GM18505 (cell line): ENCODE data around the gene FXR2.
A peak's percentile ranks its signal among the peaks of the same experiment; 100 is the strongest.
"Not testable (repeated sequence)": the region's sequence is repeated elsewhere in the genome, so short reads cannot be mapped to it uniquely, and the experiment has no call there.

Experiments used
- ATAC-seq: cut with Tn5 transposase; IDR thresholded peaks from one replicate; pipeline ENCODE4 v1.9.1; 2021; ENCODE audit not compliant: unreplicated experiment
- POLR2A ChIP-seq: IDR thresholded peaks from 4 replicates; pipeline ENCODE4 v1.6.1; 2011; ENCODE audit warnings: borderline replicate concordance; ENCODE audit not compliant: insufficient read depth, insufficient read length; ENCODE audit errors: extremely low read depth

Gene FXR2

GRCh38 chr17:7614425-7615264 lies at the start of gene FXR2:
Gene FXR2 (minus strand): TSS chr17:7614897. CDS start chr17:7614532, 365 bp downstream.
- peak; percentile 79 for ATAC-seq
- TF ChIP-seq POLR2A = peak; percentile 67

GRCh38 chr17:7656958-7657609 lies 42.4 kb upstream of the FXR2 start:
- no peak for TF ChIP-seq POLR2A
- no peak for ATAC-seq

- ATAC-seq = no peak
- TF ChIP-seq POLR2A = no peak
Observed at GRCh38 chr17:7655541-7655840, 40.8 kb upstream of the FXR2 start.

DNA sequence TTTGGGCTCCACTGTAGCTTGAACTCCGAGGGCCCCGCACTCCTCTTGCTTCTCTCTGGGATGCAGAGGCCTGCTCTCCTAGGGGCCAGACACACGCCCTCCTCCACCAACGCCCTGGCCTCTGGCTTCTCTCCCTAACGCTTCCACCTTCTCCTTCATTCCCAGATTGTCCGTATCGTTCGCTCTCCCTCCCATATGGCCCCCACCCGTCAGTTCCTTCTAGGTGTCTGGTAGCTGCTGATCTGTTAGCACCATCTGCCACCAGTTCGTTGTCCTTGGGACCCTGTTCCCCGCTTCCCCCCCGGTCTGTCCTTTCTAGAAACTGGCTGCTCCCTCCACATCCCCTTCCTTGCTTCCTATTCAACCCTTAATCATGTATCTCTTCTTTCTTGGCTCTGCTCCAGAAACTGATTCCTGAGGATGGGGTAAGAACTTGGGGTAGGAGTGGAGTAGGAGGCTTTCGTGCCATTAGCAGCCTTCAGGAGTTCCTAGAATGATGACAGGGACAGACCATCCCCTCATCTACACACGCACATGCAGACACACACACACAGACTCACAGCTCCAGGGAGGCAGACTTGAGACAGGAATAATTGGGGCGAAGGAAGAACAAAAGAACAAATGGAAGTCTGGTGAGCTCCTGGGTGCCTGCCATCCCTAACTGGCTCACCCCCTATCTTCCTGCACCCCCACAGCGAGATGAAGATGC lies 40.3 kb upstream of the FXR2 start:
- TF ChIP-seq POLR2A = no peak
- ATAC-seq = no peak

DNA sequence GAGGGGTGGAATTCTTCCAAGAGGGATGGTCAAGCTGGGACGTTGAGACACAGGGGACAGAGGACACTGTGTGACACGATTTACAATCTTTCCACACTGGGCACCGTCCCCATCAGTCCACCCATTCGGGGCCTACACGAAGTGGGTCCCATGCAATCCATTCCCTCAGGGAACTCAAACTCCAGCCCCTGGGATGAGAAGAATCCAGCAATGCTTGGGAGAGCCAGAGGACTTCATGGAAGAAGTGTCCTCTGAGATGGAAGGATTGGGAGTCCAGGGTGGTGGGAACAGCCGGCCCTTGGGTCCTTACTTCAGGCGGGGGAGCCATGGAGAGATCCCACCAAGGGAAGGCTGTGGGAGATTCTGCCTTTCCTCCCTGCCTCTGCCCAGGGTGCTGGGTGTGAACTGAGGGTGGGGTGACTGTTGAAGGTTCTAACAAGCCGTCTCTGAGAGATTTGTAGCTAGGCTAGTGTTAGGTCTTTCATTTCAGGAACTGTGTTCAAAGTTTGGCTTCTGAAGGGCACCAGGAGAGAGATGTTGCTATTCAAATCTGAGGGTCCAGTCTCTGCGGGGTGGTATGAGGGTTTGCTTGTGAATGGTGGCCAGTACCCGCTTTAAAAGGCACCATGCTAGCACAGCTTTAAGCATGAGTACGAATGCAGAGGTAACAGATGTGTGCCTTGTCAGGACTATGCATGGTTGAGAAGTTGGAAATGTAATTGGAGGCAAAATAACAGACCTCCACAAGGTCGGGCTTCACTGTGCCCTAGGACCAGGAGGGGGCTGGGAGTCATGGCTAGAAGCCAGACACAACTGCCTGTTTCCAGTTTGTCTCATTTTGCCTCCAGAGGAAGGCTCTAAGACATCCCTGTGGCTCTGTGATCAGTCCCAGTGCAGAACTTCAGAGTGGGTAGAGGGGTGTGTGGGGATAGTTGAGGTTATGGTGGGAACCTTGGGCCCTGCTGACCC lies 38.0 kb upstream of the FXR2 start:
- no peak for TF ChIP-seq POLR2A
- ATAC-seq = no peak

GRCh38 chr17:7651665-7652387 lies 37.1 kb upstream of the FXR2 start:
- no peak for ATAC-seq
- no peak for TF ChIP-seq POLR2A

DNA sequence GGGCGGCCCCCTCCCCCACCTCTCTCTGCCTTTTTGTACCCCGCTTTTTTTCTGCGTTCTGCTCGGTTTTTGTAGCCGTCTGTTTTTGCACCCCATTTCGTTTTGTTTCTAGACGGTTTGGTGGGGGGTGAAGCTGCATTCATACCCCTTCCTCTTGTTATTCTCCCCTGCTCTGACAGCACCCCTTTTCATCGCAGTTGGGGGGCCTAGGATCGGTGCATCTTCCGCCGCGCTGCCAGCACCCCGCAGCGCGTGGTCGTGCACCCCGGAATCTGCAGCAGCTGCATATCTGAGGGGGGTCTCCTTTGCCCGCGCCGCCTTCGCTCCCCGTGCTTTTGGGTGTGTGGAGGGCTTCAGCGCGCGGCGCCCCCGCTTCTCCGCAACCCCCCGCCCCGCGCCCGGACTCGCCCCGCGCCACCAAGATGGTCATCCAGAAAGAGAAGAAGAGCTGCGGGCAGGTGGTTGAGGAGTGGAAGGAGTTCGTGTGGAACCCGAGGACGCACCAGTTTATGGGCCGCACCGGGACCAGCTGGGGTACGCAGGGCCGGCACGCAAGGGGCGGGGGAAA lies 36.5 kb upstream of the FXR2 start:
- TF ChIP-seq POLR2A = no peak
- no peak for ATAC-seq

DNA sequence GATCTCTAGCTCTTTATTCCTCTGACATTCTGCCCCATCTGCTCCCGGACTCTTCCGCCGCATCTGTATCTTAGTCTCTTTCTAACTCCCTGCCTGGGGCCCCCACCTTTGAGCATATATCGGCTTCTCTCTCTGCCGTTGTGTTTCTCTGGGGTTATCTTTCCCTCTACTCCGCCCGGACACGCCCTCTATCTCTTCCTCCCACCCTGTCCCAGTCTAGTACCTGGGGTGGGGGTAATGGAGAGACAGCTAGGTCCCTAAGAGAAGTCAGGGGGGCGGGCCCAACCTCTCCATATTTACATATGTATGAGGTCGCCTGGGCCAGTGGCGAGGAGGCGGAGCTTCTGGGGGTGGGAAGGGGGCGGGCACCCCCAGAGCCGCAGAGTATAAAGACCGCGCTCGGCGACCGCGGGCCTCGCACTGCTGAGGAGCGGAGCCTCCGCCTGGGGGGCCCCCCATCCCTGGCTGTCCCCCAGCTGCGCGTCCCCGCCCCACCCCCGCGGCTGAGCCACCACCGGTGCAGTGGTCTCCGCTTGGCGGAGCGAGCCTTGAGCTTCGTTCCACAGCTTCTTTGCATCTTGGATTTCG lies 35.9 kb upstream of the FXR2 start, which contains the start of gene ATP1B2:
Gene ATP1B2, plus strand, starts transcription at position 418 of the 588 bp plus-strand sequence. CDS start 593 bp downstream, outside the sequence.
- ATAC-seq = no peak
- no peak for TF ChIP-seq POLR2A

GRCh38 chr17:7647018-7647417 lies 32.3 kb upstream of the FXR2 start:
- no peak for TF ChIP-seq POLR2A
- ATAC-seq = no peak

DNA sequence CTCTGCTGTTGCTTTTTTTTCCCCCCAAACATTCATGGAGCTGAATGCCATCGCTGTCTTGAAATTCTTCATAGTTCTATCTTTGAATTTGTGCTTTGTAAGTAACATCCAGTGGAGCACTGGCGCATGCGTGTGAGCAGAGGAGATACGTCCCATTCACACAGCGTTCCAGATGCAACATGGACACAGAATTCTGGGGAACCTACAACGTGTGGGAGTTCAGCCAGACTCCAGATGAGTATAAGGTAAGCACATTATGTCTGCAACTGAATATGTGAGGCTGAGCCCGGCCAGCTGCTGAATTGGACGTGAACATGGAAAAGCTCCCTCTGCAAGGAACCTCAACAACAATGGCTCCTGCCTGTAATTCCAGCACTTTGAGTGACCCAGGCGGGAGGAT lies 31.8 kb upstream of the FXR2 start:
- no peak for ATAC-seq
- TF ChIP-seq POLR2A = no peak

DNA sequence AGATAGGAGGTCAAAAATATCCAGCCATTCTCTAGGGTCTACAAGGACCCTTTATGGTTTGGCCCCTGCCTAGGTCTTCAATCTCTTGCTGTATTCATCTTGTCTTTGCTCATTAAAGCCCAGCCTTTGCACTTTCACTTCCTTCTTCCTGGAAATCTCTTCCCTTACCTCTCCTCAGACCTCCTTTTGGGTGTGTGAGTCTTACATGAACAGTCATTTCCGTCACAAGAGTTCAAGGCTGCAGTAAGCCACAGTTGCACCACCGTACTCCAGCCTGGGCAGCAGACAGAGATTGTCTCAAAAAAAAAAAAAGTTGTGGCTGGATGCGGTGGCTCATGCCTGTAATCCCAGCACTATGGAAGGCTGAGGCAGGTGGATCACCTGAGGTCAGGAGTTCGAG lies 30.1 kb upstream of the FXR2 start:
- ATAC-seq = no peak

GRCh38 chr17:7641635-7642034 lies 26.9 kb upstream of the FXR2 start:
- ATAC-seq = not testable (repeated sequence)

More for the DNA sequence above, 30.1 kb upstream of the FXR2 start:
- no peak for TF ChIP-seq POLR2A
